AG04449 (cell line): ENCODE data around the gene MAP6.
"Not testable (repeated sequence)": the region's sequence is repeated elsewhere in the genome, so short reads cannot be mapped to it uniquely, and the experiment has no call there.

ENCODE experiments used
- CTCF ChIA-PET: fragments of 350-600 bp; formaldehyde crosslinking; extraction: SDS; loops from one replicate; lab custom pipeline; 2021; ENCODE audit warnings: antibody characterized with exemption; lab: Yijun Ruan, JAX
- POLR2A ChIA-PET: fragments of 400-600, 350-600 bp; formaldehyde crosslinking; extraction: SDS; loops from one replicate; lab custom pipeline; 2020; ENCODE audit warnings: antibody characterized with exemption, inconsistent platforms; lab: Yijun Ruan, JAX
- DNase-seq: peaks from one replicate; pipeline ENCODE4 v3.0.0-alpha.2; 2010; ENCODE audit warnings: low read depth, low spot score
- H3K4me3 ChIP-seq: 2 replicates; pipeline ENCODE4 v1.5.1; 2011; ENCODE audit warnings: low read depth, mild to moderate bottlenecking, control low read depth, low read length
- CTCF ChIP-seq: IDR thresholded peaks from one replicate; pipeline ENCODE4 v1.5.1; 2011; ENCODE audit warnings: mild to moderate bottlenecking, moderate library complexity, low read length, control low read depth, inconsistent platforms; ENCODE audit not compliant: insufficient read depth; ENCODE audit errors: missing control alignments

Gene MAP6

DNA sequence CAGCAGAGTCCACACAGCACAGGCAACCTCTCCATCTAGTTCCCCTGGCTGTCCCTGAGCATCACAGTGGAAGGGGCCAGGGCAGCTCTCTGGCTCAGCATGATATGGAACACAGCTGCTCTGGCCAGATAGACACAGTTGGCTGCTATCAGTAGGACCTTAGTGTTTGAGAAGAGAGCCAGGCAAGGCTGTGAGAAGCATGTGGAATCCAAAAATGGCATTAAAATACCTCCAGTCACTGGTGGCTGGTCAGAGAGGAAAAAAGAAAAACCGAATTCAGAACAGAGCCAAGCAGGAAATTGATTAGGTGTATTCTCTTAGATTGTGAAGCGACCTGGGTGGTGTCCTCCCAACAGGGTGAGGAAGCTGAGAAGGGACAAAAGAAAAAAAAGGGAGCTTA lies 78.9 kb downstream of the MAP6 start:
- H3K4me3 ChIP-seq = no peak overlapping the region
- CTCF ChIA-PET = interaction anchor here (1.0 to 3.7 kb wide), 2 partner anchors 9 to 13 kb away, joined by 3 to 21 read pairs; no protein-coding TSS in a partner anchor
- no peak for TF ChIP-seq CTCF
- no peak for DNase-seq
- POLR2A ChIA-PET = no interaction called here

GRCh38 chr11:75589051-75589450 lies 79.8 kb downstream of the MAP6 start:
- CTCF ChIA-PET = interaction anchor here (1.0 to 3.7 kb wide), 3 partner anchors 10 to 143 kb away, joined by 3 to 21 read pairs (median 5); no protein-coding TSS in a partner anchor

DNA sequence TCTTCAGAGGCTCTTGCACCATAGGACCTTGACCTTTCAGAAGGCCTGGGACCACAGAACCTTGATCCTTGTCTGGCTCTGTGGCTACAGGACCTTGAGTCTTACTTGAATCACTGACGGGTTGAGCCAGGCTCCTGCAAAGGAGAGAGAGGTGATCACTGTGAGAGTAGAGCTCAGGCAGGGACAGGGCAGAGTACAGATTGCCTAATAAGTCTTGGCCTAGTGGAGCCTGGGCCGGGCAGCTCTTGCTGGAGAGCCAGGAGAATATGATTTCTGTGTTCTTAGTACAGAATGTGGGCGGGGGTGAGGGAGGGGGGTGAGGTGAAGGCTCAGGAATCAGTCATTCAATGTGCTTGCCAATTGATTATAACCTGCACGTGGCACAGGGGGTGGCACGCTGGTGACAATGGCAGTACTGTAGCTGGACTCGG lies 80.8 kb downstream of the MAP6 start:
- no peak for DNase-seq
- ChIA-PET POLR2A (no interaction called here), CTCF (interaction anchor here (0.8 to 3.9 kb wide), 4 partner anchors 7 to 142 kb away, joined by 3 to 21 read pairs (median 10); no protein-coding TSS in a partner anchor)
- no peak overlapping the region for H3K4me3 ChIP-seq
- TF ChIP-seq CTCF = no peak

More at GRCh38 chr11:75589051-75589450, 79.8 kb downstream of the MAP6 start:
- no peak for DNase-seq
- TF ChIP-seq CTCF = no peak
- POLR2A ChIA-PET = no interaction called here
- no peak overlapping the region for H3K4me3 ChIP-seq

DNA sequence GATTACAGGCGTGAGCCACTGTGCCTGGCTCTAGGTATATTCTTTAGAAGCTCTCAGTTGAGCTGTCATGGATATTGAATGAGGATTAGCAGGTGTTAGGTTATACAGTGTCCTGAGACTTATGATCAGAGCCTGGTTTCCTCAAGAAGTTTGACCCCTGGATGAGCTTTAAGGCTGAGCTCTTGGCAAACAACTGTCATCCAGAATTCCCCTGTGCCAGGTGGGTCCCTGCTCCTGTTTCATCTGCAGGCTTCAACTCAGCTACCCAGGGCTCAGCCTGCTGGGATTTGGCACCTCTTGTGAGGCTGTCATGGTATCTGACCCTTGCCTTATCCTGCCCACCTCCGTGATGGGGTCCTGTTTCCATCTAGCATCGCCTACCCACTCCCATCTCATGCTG lies 82.4 kb downstream of the MAP6 start:
- TF ChIP-seq CTCF = no peak
- ChIA-PET CTCF (interaction anchor here (1.0 to 3.9 kb wide), 3 partner anchors 9 to 120 kb away, joined by 3 to 14 read pairs (median 3); no protein-coding TSS in a partner anchor), POLR2A (no interaction called here)
- H3K4me3 ChIP-seq = no peak overlapping the region
- no peak for DNase-seq

DNA sequence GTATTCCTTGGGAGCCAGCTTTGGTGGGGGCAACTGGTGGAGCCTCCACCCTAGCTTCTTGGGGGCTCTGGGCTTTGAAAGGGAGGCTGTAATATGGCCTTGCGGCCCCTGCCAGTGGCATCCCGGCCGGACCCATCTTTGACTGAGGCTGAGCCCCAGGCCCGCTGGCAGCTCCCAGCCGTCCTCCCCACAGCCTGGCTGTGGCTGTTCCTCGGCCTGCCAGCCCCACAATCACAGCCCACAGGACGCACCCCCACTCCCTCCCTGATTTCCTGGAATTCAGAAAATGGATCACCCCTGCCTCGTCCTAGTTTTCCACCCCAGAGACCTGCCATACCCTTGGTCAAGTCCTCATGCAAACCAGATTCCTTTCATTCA lies 83.6 kb downstream of the MAP6 start:
- CTCF ChIA-PET = interaction anchor here (0.7 to 3.9 kb wide), 5 partner anchors 10 to 121 kb away, joined by 3 to 14 read pairs (median 3); no protein-coding TSS in a partner anchor
- no peak for TF ChIP-seq CTCF
- no peak for DNase-seq
- POLR2A ChIA-PET = interaction anchor here (1.8 to 2.8 kb wide), 3 partner anchors 18 to 31 kb away, joined by 6 to 19 read pairs (median 7); partner anchors contain the start of gene SERPINH1
- H3K4me3 ChIP-seq = no peak overlapping the region

DNA sequence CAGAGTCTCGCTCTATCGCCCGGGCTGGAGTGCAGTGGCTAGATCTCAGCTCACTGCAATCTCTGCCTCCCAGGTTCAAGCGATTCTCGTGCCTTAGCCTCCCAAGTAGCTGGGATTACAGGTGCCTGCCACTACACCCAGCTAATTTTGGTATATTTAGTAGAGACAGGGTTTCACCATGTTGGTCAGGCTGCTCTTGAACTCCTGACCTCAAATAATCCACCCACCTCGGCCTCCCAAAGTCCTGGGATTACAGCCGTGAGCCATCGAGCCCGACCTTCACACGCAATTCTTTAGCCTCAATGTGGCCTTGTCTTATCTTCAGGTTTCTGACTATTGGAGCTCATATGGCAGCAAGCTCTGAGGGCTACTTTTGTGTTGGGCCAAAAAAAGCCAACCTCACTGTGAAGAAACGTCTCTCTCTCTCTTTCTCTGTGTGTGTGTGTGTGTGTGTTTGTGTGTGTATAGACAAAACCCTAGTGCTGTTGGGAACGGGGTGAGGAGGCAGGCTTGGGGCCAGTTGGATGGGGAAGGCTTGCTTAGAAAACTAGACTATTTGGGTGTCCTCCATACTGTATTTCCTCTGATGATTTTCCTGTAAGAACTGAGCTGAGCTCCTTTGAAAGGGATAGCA lies 84.1 kb downstream of the MAP6 start:
- H3K4me3 ChIP-seq, DNase-seq: not testable (repeated sequence)
- ChIA-PET CTCF (interaction anchor here (0.7 to 3.9 kb wide), 5 partner anchors 9 to 36 kb away, joined by 3 to 14 read pairs (median 4); no protein-coding TSS in a partner anchor), POLR2A (interaction anchor here (1.8 to 2.8 kb wide), 3 partner anchors 19 to 31 kb away, joined by 6 to 19 read pairs (median 7); partner anchors contain the start of gene SERPINH1)
